CD14-positive monocyte (primary cell): ENCODE data around the gene CCNY. TPM values are rescaled to one million over a fixed set of nuclear protein-coding genes. Genes with fewer than 3 reads are reported as not detected.

ENCODE experiments used
- DNase-seq, 3 donors: peaks; one replicate each; pipeline ENCODE4 v3.0.0-alpha.2; 2011 to 2022
- H2AFZ ChIP-seq: 2 replicates; pipeline ENCODE4 v1.6.0; 2012; ENCODE audit warnings: mild to moderate bottlenecking, low read depth, low read length, inconsistent platforms; ENCODE audit not compliant: insufficient read depth, poor library complexity, severe bottlenecking
- H3K27ac ChIP-seq, 2 donors: 1 replicate in 1 of 2; 2 replicates in 1 of 2; pipeline ENCODE4 v1.5.1; 2012 to 2013; ENCODE audit warnings: low read length in 2 of 2, control low read depth in 1 of 2, inconsistent platforms in 1 of 2, low read depth in 1 of 2, mild to moderate bottlenecking in 1 of 2
- H3K27me3 ChIP-seq, 2 donors: one replicate each; pipeline versions ENCODE4 v1.6.0 to v1.6.1; 2011 to 2013; ENCODE audit warnings: low read length in 2 of 2; ENCODE audit not compliant: control insufficient read depth in 2 of 2, insufficient read depth in 2 of 2
- H3K36me3 ChIP-seq, 2 donors: replicated peaks in 1 of 2; 1 replicate in 1 of 2; 2 replicates in 1 of 2; pipeline versions ENCODE4 v1.5.1 to v1.6.1; 2012 to 2013; ENCODE audit warnings: low read length in 2 of 2, control low read depth in 1 of 2, inconsistent platforms in 1 of 2, mild to moderate bottlenecking in 1 of 2; ENCODE audit not compliant: insufficient read depth in 2 of 2, control insufficient read depth in 1 of 2
- H3K4me1 ChIP-seq, 2 donors: 1 replicate in 1 of 2; 2 replicates in 1 of 2; pipeline versions ENCODE4 v1.5.1 to v1.6.1; 2012 to 2013; ENCODE audit warnings: low read length in 2 of 2, control low read depth in 1 of 2, inconsistent platforms in 1 of 2, mild to moderate bottlenecking in 1 of 2, moderate library complexity in 1 of 2; ENCODE audit not compliant: insufficient read depth in 2 of 2, control insufficient read depth in 1 of 2
- H3K4me2 ChIP-seq: replicated peaks from 2 replicates; pipeline ENCODE3; 2012; ENCODE audit warnings: low read length, moderate library complexity, mild to moderate bottlenecking; ENCODE audit not compliant: poor library complexity, severe bottlenecking; ENCODE audit errors: extremely low read depth
- H3K4me3 ChIP-seq, 3 experiments: fragments of 200-600 bp in 1 of 3; sonication (generic) in 1 of 3; replicated peaks in 1 of 3; 1 replicate in 2 of 3; 2 replicates in 1 of 3; pipeline ENCODE4 v1.5.1; 2011 to 2013; ENCODE audit warnings: low read length in 3 of 3, mild to moderate bottlenecking in 3 of 3, control low read depth in 2 of 3, low read depth in 2 of 3, inconsistent platforms in 1 of 3, moderate library complexity in 1 of 3
- H3K79me2 ChIP-seq: 2 replicates; pipeline ENCODE4 v1.6.0; 2012; ENCODE audit warnings: mild to moderate bottlenecking, control low read depth, inconsistent platforms, low read length, moderate library complexity; ENCODE audit not compliant: insufficient read depth
- H3K9ac ChIP-seq: 2 replicates; pipeline ENCODE4 v1.6.0; 2017; ENCODE audit warnings: low read length, mild to moderate bottlenecking; ENCODE audit not compliant: insufficient read depth, poor library complexity, severe bottlenecking
- H3K9me3 ChIP-seq, 2 donors: replicated peaks in 1 of 2; 1 replicate in 1 of 2; 2 replicates in 1 of 2; pipeline versions ENCODE4 v1.5.1 to v1.6.1; 2012 to 2013; ENCODE audit warnings: low read length in 2 of 2, control low read depth in 1 of 2; ENCODE audit not compliant: control insufficient read depth in 1 of 2, insufficient read depth in 1 of 2
- H4K20me1 ChIP-seq: 2 replicates; pipeline ENCODE4 v1.6.0; 2012; ENCODE audit warnings: mild to moderate bottlenecking, low read length, control low read depth, moderate library complexity; ENCODE audit not compliant: insufficient read depth
- H3K27ac Mint-ChIP-seq, 7 donors: one replicate each; pipeline ENCODE4 v1.8.0; 2020; ENCODE audit warnings: mild to moderate bottlenecking in 7 of 7, mixed read lengths in 7 of 7, moderate library complexity in 6 of 7, inconsistent platforms in 2 of 7
- H3K27me3 Mint-ChIP-seq, 3 donors: one replicate each; pipeline ENCODE4 v1.8.0; 2021 to 2022; ENCODE audit warnings: low read depth in 3 of 3, mild to moderate bottlenecking in 3 of 3, mixed read lengths in 3 of 3, moderate library complexity in 3 of 3, inconsistent platforms in 1 of 3
- H3K36me3 Mint-ChIP-seq, 2 donors: one replicate each; pipeline ENCODE4 v1.8.0; 2020; ENCODE audit warnings: mixed read lengths in 2 of 2, inconsistent platforms in 1 of 2, mild to moderate bottlenecking in 1 of 2
- H3K4me1 Mint-ChIP-seq: one replicate; pipeline ENCODE4 v1.8.0; 2020; ENCODE audit warnings: mild to moderate bottlenecking, mixed read lengths
- H3K4me3 Mint-ChIP-seq, 2 donors: one replicate each; pipeline ENCODE4 v1.8.0; 2020; ENCODE audit warnings: mild to moderate bottlenecking in 2 of 2, mixed read lengths in 2 of 2, moderate library complexity in 1 of 2
- H3K9me3 Mint-ChIP-seq, 7 donors: one replicate each; pipeline ENCODE4 v1.8.0; 2020 to 2022; ENCODE audit warnings: mixed read lengths in 7 of 7, mild to moderate bottlenecking in 6 of 7, moderate library complexity in 6 of 7, inconsistent platforms in 2 of 7
- CTCF ChIP-seq: fragments of 200-600 bp; IDR thresholded peaks from one replicate; pipeline ENCODE4 v1.8.0; 2022; ENCODE audit warnings: antibody characterized with exemption, mild to moderate bottlenecking
- WGBS: methylation state at CpG from one replicate; pipeline ENCODE4 v1.1.5; 2013; ENCODE audit warnings: missing lambda C conversion rate; ENCODE audit not compliant: insufficient coverage; 5-methylcytosine and 5-hydroxymethylcytosine counted together
- intact Hi-C, 2 donors: fragments of 100-400 bp; cut with micrococcal nuclease; formaldehyde crosslinking; loops; one replicate each; pipeline versions ENCODE4 v1.15.0 to v1.15.1; 2023
- polyA plus RNA-seq, 3 donors: library from polyadenylated mRNA; depleted of rRNA in 1 of 3; unstranded in 2 of 3; stranded (reverse) in 1 of 3; fragments of 300-500 nt in 2 of 3; fragments of >200 nt in 1 of 3; fragmentation: Illumina TruSeq in 2 of 3; gene quantifications; 1 replicate in 2 of 3; 2 replicates in 1 of 3; pipeline ENCODE4 v1.2.3, GENCODE V29; 2012 to 2021

CCNY gene
- polyA plus RNA-seq, 3 donors, result 39.9 to 116 (median 64.8) TPM

GRCh38 chr10:35352512-35352911, 16.2 kb downstream of the CCNY start:
- no peak for DNase-seq
- intact Hi-C loops, result no loop called here
- WGBS, result 50% methylated on average over 7 of the region's 7 CpGs

GRCh38 chr10:35353395-35353794, 17.1 kb downstream of the CCNY start:
- Mint-ChIP-seq H3K36me3 (peaks cover 7 to 10% of the 10 kb centered on the region in 2 donors), H3K4me3 (no peak overlapping the region), H3K9me3 (peaks cover 0 to 2% (median 0%) of the 10 kb centered on the region in 7 donors), H3K27ac (peak overlapping the region in 3 of 7 donors; percentile 31 to 42 (median 37)), H3K27me3 (peaks cover 0 to 3% (median 0%) of the 10 kb centered on the region in 3 donors), H3K4me1 (peaks cover 85% of the 10 kb centered on the region)
- Histone ChIP-seq H3K4me3 (no peak overlapping the region), H3K9me3 (no peaks in the 10 kb centered on the region), H3K27ac (peak overlapping the region in 1 of 2 donors; percentile 43), H2AFZ (no peak overlapping the region), H3K4me2 (no peak overlapping the region), H4K20me1 (peaks cover 100% of the 10 kb centered on the region), H3K79me2 (peaks cover 99% of the 10 kb centered on the region), H3K36me3 (no peaks in the 10 kb centered on the region), H3K4me1 (peaks cover 19 to 41% of the 10 kb centered on the region in 2 donors), H3K27me3 (no peaks in the 10 kb centered on the region), H3K9ac (no peak overlapping the region)
- intact Hi-C loops, result no loop called here
- no peak for DNase-seq
- TF ChIP-seq CTCF, result no peak
- 100% methylated on average over 1 of the region's 2 CpGs for WGBS

More at GRCh38 chr10:35352512-35352911, 16.2 kb downstream of the CCNY start:
- Mint-ChIP-seq H3K4me3 (no peak overlapping the region), H3K4me1 (peaks cover 84% of the 10 kb centered on the region), H3K27me3 (peaks cover 0 to 3% (median 0%) of the 10 kb centered on the region in 3 donors), H3K9me3 (peaks cover 0 to 2% (median 0%) of the 10 kb centered on the region in 7 donors), H3K36me3 (peaks cover 11 to 13% of the 10 kb centered on the region in 2 donors), H3K27ac (peak overlapping the region in 2 of 7 donors; percentile 33 to 57)
- no peak overlapping the region for H3K4me3 ChIP-seq
- H3K79me2 ChIP-seq, result peaks cover 99% of the 10 kb centered on the region
- peaks cover 100% of the 10 kb centered on the region for H4K20me1 ChIP-seq
- H3K4me1 ChIP-seq, result peaks cover 19 to 41% of the 10 kb centered on the region in 2 donors
- H3K9me3 ChIP-seq, result no peaks in the 10 kb centered on the region
- no peak overlapping the region for H3K4me2 ChIP-seq
- H3K9ac ChIP-seq, result no peak overlapping the region
- H3K27me3 ChIP-seq, result no peaks in the 10 kb centered on the region
- no peaks in the 10 kb centered on the region for H3K36me3 ChIP-seq
- H2AFZ ChIP-seq, result no peak overlapping the region
- TF ChIP-seq CTCF, result no peak
- no peak overlapping the region for H3K27ac ChIP-seq
